Measurements from ENCODE around the gene ITGA7.

GRCh38 chr12:55715833-55716581 lies 8.3 kb upstream of the ITGA7 start, which contains the start of gene BLOC1S1:
- TF ChIP-seq CTCF (IDR thresholded peaks at IDR 0.05), result 0 out of 2 replicates have a peak, but pooled peaks have one; percentile 9
- no peak for TF ChIP-seq RXRA (IDR thresholded peaks at IDR 0.05; ENCODE audit: borderline replicate concordance, low read depth)
- TF ChIP-seq SMC3 (IDR thresholded peaks at IDR 0.05; ENCODE audit: low read depth, low read length), result no peak
- TF ChIP-seq TAF1 (IDR thresholded peaks at IDR 0.05; ENCODE audit: borderline replicate concordance, low read depth, low read length), result peak; percentile 60; the same call in 1 of the 2 replicates
- TF ChIP-seq NRF1 (IDR thresholded peaks at IDR 0.05; ENCODE audit: low read depth, low read length), result no peak
- TF ChIP-seq YY1 (IDR thresholded peaks at IDR 0.05; ENCODE audit: low read depth), result peak; percentile 20; the same call in 1 of the 2 replicates
- TF ChIP-seq MAX (IDR thresholded peaks at IDR 0.05; ENCODE audit: low read depth), result peak; percentile 90
- TF ChIP-seq NFIC (IDR thresholded peaks at IDR 0.05; ENCODE audit: borderline replicate concordance), result peak; percentile 54
- TF ChIP-seq EP300 (IDR thresholded peaks at IDR 0.05; ENCODE audit: borderline replicate concordance in 1 of 2, low read depth in 1 of 2, low read length in 1 of 2), result peak in 1 of 2 experiments; percentile 56; a peak in 1 of 4 replicates
- no peak for TF ChIP-seq EZH2phosphoT487 (IDR thresholded peaks at IDR 0.05; ENCODE audit: borderline replicate concordance, low read depth)
- peak; percentile 54 for TF ChIP-seq REST (IDR thresholded peaks at IDR 0.05; ENCODE audit: low read depth, low read length)
- TF ChIP-seq GATA2 (CRISPR knock-in tag; IDR thresholded peaks at IDR 0.05), result no peak
- TF ChIP-seq JUND (IDR thresholded peaks at IDR 0.05), result no peak

All from SK-N-SH (cell line).